Neuronal stem cell (in vitro differentiated cells): Measurements from ENCODE around the gene HDHD2.

Source experiments
- DNase-seq: peaks from one replicate; pipeline ENCODE4 v3.0.0-alpha.2; 2013; ENCODE audit warnings: low spot score
- H2AFZ ChIP-seq: one replicate; pipeline ENCODE4 v1.6.1; 2013; ENCODE audit warnings: mild to moderate bottlenecking, low read length, inconsistent platforms
- H2AK5ac ChIP-seq: 2 replicates; pipeline ENCODE4 v1.6.1; 2013; ENCODE audit warnings: low read depth, mild to moderate bottlenecking, inconsistent platforms, low read length, moderate library complexity, mixed read lengths
- H2BK120ac ChIP-seq: 2 replicates; pipeline ENCODE4 v1.6.1; 2013; ENCODE audit warnings: low read depth, mild to moderate bottlenecking, inconsistent platforms, low read length, moderate library complexity, mixed read lengths
- H2BK12ac ChIP-seq: one replicate; pipeline ENCODE4 v1.6.1; 2013; ENCODE audit warnings: low read length, inconsistent platforms
- H2BK15ac ChIP-seq: 2 replicates; pipeline ENCODE4 v1.6.1; 2013; ENCODE audit warnings: mild to moderate bottlenecking, low read length, inconsistent platforms, mixed read lengths
- H2BK5ac ChIP-seq: one replicate; pipeline ENCODE4 v1.6.1; 2013; ENCODE audit warnings: inconsistent platforms, mild to moderate bottlenecking, low read length, moderate library complexity
- H3K14ac ChIP-seq: one replicate; pipeline ENCODE4 v1.6.1; 2013; ENCODE audit warnings: low read length, inconsistent platforms
- H3K18ac ChIP-seq: 2 replicates; pipeline ENCODE4 v1.6.1; 2013; ENCODE audit warnings: low read length, inconsistent platforms
- H3K23ac ChIP-seq: 2 replicates; pipeline ENCODE4 v1.6.1; 2013; ENCODE audit warnings: low read depth, mild to moderate bottlenecking, mixed read lengths, low read length, inconsistent platforms; ENCODE audit not compliant: poor library complexity
- H3K27ac ChIP-seq: replicated peaks from 3 replicates; pipeline ENCODE4 v1.5.1; 2013; ENCODE audit warnings: low read length, inconsistent platforms
- H3K27me3 ChIP-seq, 3 experiments: 2 replicates each; pipeline ENCODE4 v1.6.1; 2013; ENCODE audit warnings: low read length in 3 of 3, mild to moderate bottlenecking in 2 of 3, inconsistent platforms in 1 of 3, low read depth in 1 of 3, mixed read lengths in 1 of 3, moderate library complexity in 1 of 3; ENCODE audit not compliant: control insufficient read depth in 3 of 3, insufficient read depth in 3 of 3
- H3K36me3 ChIP-seq, 2 donors: replicated peaks in 1 of 2; 2 replicates each; pipeline ENCODE4 v1.6.1; 2013; ENCODE audit warnings: low read length in 2 of 2; ENCODE audit not compliant: control insufficient read depth in 2 of 2, insufficient read depth in 2 of 2
- H3K4ac ChIP-seq: 2 replicates; pipeline ENCODE4 v1.6.1; 2013; ENCODE audit warnings: inconsistent platforms, mild to moderate bottlenecking, low read length, moderate library complexity
- H3K4me1 ChIP-seq, 2 donors: 1 replicate in 1 of 2; 2 replicates in 1 of 2; pipeline ENCODE4 v1.6.1; 2013; ENCODE audit warnings: low read length in 2 of 2, low read depth in 1 of 2; ENCODE audit not compliant: control insufficient read depth in 2 of 2, insufficient read depth in 1 of 2
- H3K4me2 ChIP-seq: one replicate; pipeline ENCODE4 v1.6.1; 2013; ENCODE audit warnings: mild to moderate bottlenecking, low read length, inconsistent platforms; ENCODE audit not compliant: insufficient read depth, poor library complexity, severe bottlenecking
- H3K4me3 ChIP-seq, 2 donors: 2 replicates each; pipeline ENCODE4 v1.5.1; 2013; ENCODE audit warnings: low read length in 2 of 2, mild to moderate bottlenecking in 2 of 2, inconsistent platforms in 1 of 2, moderate library complexity in 1 of 2
- H3K79me1 ChIP-seq: one replicate; pipeline ENCODE4 v1.6.1; 2013; ENCODE audit warnings: low read depth, mild to moderate bottlenecking, inconsistent platforms, low read length, moderate library complexity
- H3K9ac ChIP-seq: one replicate; pipeline ENCODE4 v1.6.1; 2013; ENCODE audit warnings: mild to moderate bottlenecking, low read depth, low read length, inconsistent platforms; ENCODE audit not compliant: poor library complexity
- H3K9me3 ChIP-seq, 2 donors: replicated peaks in 1 of 2; 2 replicates each; pipeline versions ENCODE3 to v1.6.1; 2013; ENCODE audit warnings: low read length in 2 of 2, mild to moderate bottlenecking in 2 of 2, inconsistent platforms in 1 of 2, low read depth in 1 of 2, mixed read lengths in 1 of 2, moderate library complexity in 1 of 2; ENCODE audit not compliant: control insufficient read depth in 2 of 2, insufficient read depth in 1 of 2
- H4K8ac ChIP-seq: one replicate; pipeline ENCODE4 v1.6.1; 2013; ENCODE audit warnings: low read depth, mild to moderate bottlenecking, inconsistent platforms, low read length, moderate library complexity
- H4K91ac ChIP-seq: one replicate; pipeline ENCODE4 v1.6.1; 2013; ENCODE audit warnings: low read length, low read depth, mild to moderate bottlenecking, inconsistent platforms; ENCODE audit not compliant: poor library complexity
- WGBS, 2 donors: extraction: QIAGEN DNeasy Blood & Tissue Kit; methylation state at CpG; one replicate each; pipeline ENCODE4 v1.1.7; 2013; ENCODE audit warnings: missing lambda C conversion rate in 2 of 2, mixed read lengths in 1 of 2; ENCODE audit not compliant: insufficient read length in 2 of 2, insufficient replicate concordance in 1 of 2; ENCODE audit errors: extremely low coverage in 2 of 2; 5-methylcytosine and 5-hydroxymethylcytosine counted together

HDHD2 gene

DNA sequence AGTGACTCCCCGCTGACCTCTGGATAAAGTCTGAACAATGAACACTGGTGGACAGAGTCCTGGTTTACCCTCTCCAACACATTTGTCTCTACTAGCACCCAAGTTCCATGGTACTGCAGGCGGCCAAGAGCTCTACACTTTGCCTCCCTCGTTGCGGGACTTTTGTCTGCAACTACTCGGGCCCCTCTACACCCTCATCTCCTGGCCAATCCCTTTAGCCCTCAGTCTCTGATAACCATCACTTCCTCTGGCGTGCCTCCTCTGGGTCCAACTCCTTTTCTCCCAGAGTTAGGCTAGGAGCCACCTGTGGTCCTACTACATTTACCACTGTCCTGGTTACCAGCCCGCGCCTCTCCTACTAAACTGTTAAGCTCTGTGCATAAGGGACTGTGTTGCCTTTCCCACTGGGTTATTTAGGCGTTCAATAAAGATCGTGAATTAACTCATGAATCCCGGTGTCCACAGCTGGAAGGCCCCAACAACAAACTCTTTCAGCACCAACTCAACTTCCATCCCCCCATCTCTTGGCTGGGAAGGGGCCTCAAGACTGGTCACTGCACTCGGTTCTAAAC, 757 bp downstream of the HDHD2 start:
- H2AFZ ChIP-seq: peak overlapping the region; percentile 95
- no peaks in the 10 kb centered on the region for H3K27me3 ChIP-seq
- no peak overlapping the region for H2AK5ac ChIP-seq
- peak overlapping the region; percentile 72 to 89 for H3K4me3 ChIP-seq
- H4K8ac ChIP-seq: no peak overlapping the region
- H2BK15ac ChIP-seq: no peak overlapping the region
- H3K4me1 ChIP-seq: peaks cover 2 to 6% of the 10 kb centered on the region in 2 donors
- DNase-seq: no peak
- peaks cover 2% of the 10 kb centered on the region for H3K79me1 ChIP-seq
- H4K91ac ChIP-seq: no peak overlapping the region
- H3K9me3 ChIP-seq: no peaks in the 10 kb centered on the region
- no peak overlapping the region for H3K14ac ChIP-seq
- H2BK120ac ChIP-seq: no peak overlapping the region
- H3K4me2 ChIP-seq: peak overlapping the region; percentile 85
- H2BK5ac ChIP-seq: peak overlapping the region; percentile 69
- H3K4ac ChIP-seq: no peak overlapping the region
- H2BK12ac ChIP-seq: no peak overlapping the region
- peak overlapping the region; percentile 75 for H3K9ac ChIP-seq
- peak overlapping the region; percentile 87 for H3K27ac ChIP-seq
- peaks cover 0 to 12% of the 10 kb centered on the region in 2 donors for H3K36me3 ChIP-seq
- H3K23ac ChIP-seq: no peak overlapping the region
- WGBS, 2 donors: no CpG with 5 or more reads among the region's 12 CpGs
- peak overlapping the region; percentile 93 for H3K18ac ChIP-seq

DNA sequence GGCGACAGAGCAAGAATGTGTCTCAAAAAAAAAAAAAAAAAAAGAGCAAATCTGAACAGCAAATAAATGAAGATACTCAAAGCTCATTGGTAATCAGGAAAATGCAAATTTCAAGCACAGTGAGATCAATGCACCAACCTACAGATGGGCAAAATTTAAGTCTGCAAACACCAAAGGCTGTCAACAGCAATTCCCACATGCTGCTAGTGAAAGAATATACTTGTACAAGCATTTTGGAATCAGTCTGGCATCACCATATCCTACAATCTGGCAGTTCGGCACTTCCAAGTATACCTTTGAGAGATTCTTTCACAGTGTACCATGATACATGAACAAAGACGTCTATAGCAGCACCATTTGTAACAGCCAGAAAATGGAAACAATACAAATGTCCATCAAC, 4.1 kb downstream of the HDHD2 start:
- Histone ChIP-seq H3K4ac (no peak overlapping the region), H2BK12ac (no peak overlapping the region), H2BK15ac (no peak overlapping the region), H3K79me1 (peaks cover 5% of the 10 kb centered on the region), H3K4me2 (no peak overlapping the region), H4K91ac (no peak overlapping the region), H3K9ac (no peak overlapping the region), H3K27me3 (no peaks in the 10 kb centered on the region), H3K4me3 (no peak overlapping the region), H2BK120ac (no peak overlapping the region), H3K36me3 (no peaks in the 10 kb centered on the region), H3K9me3 (no peaks in the 10 kb centered on the region), H2BK5ac (no peak overlapping the region), H2AFZ (no peak overlapping the region), H2AK5ac (no peak overlapping the region), H3K14ac (no peak overlapping the region), H3K23ac (no peak overlapping the region), H4K8ac (no peak overlapping the region), H3K4me1 (peaks cover 2 to 6% of the 10 kb centered on the region in 2 donors), H3K18ac (no peak overlapping the region), H3K27ac (no peak overlapping the region)
- no CpG with 5 or more reads among the region's 3 CpGs for WGBS, 2 donors
- no peak for DNase-seq

DNA sequence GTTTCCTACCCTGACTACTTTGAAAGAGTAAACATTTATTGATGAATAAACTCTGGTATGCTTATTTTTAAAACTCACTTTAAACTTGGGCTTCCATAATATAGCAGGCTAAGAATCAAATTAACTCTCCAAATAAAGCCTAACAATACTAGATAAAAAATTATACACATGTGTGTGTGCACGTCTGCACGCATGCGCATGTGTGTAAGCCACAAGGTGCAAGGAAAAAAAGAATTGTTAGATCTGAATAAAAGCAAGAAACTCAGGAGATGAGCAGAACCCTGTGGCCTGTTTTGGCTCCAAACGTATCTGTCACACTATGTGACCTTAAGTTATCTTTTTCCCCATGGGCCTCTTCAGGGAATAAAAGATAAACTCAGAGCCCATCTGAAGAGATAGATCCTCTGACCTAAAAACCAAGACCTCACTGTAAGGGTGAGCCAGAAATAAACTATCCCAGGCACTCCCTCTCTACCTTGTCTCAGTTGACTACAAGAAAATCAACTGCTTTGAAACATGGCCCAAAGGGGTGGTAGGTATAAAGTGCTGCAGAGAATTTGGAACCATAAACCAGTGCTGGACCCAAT, 6.3 kb downstream of the HDHD2 start:
- no CpG with 5 or more reads among the region's 4 CpGs for WGBS, 2 donors

DNA sequence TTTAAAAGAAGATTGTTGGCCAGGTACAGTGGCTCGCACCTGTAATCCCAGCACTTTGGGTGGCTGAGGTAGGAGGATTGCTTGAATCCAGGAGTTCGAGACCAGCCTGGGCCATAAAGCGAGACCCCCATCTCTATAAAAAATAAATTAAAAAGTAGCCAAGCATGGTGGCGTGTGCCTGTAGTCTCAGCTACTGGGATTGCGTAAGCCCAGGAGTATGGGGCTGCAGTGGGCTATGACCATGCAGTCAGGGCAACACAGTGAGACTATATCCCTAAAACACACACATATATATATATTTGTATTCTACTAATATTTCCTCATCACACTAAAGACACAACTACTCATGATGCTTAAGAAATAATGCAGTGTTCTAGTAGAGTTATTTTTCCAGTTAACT, 7.1 kb downstream of the HDHD2 start:
- H2BK120ac ChIP-seq: no peak overlapping the region

More for the DNA sequence above, 6.3 kb downstream of the HDHD2 start:
- no peaks in the 10 kb centered on the region for H3K4me1 ChIP-seq
- no peak for DNase-seq
- no peak overlapping the region for H3K18ac ChIP-seq
- H3K14ac ChIP-seq: no peak overlapping the region
- H3K9ac ChIP-seq: no peak overlapping the region
- no peak overlapping the region for H3K4me2 ChIP-seq
- H3K36me3 ChIP-seq: peaks cover 0 to 2% of the 10 kb centered on the region in 2 donors
- no peak overlapping the region for H2BK15ac ChIP-seq
- H3K9me3 ChIP-seq: no peaks in the 10 kb centered on the region
- H3K79me1 ChIP-seq: peaks cover 6% of the 10 kb centered on the region
- no peak overlapping the region for H2BK12ac ChIP-seq
- H4K8ac ChIP-seq: no peak overlapping the region
- no peak overlapping the region for H3K4ac ChIP-seq
- H3K23ac ChIP-seq: no peak overlapping the region
- H2AFZ ChIP-seq: no peak overlapping the region
- no peak overlapping the region for H2BK5ac ChIP-seq
- H2BK120ac ChIP-seq: no peak overlapping the region
- no peak overlapping the region for H3K4me3 ChIP-seq
- no peak overlapping the region for H2AK5ac ChIP-seq
- H3K27me3 ChIP-seq: no peaks in the 10 kb centered on the region
- no peak overlapping the region for H4K91ac ChIP-seq
- H3K27ac ChIP-seq: no peak overlapping the region

More for the DNA sequence above, 7.1 kb downstream of the HDHD2 start:
- no peaks in the 10 kb centered on the region for H3K4me1 ChIP-seq
- WGBS, 2 donors: no CpG with 5 or more reads among the region's 5 CpGs
- no peak overlapping the region for H2BK5ac ChIP-seq
- no peak for DNase-seq
- H3K14ac ChIP-seq: no peak overlapping the region
- H3K27me3 ChIP-seq: no peaks in the 10 kb centered on the region
- no peak overlapping the region for H3K18ac ChIP-seq
- H3K4me3 ChIP-seq: no peak overlapping the region
- H2BK12ac ChIP-seq: no peak overlapping the region
- H2AFZ ChIP-seq: no peak overlapping the region
- no peak overlapping the region for H3K4me2 ChIP-seq
- H3K9ac ChIP-seq: no peak overlapping the region
- peaks cover 6% of the 10 kb centered on the region for H3K79me1 ChIP-seq
- H2AK5ac ChIP-seq: no peak overlapping the region
- H2BK15ac ChIP-seq: no peak overlapping the region
- no peak overlapping the region for H3K4ac ChIP-seq
- no peak overlapping the region for H4K91ac ChIP-seq
- no peaks in the 10 kb centered on the region for H3K9me3 ChIP-seq
- no peak overlapping the region for H3K27ac ChIP-seq
- no peak overlapping the region for H3K23ac ChIP-seq
- peaks cover 0 to 2% of the 10 kb centered on the region in 2 donors for H3K36me3 ChIP-seq
- H4K8ac ChIP-seq: no peak overlapping the region
